GM19397 (cell line): ENCODE measurements around the gene DHRSX.
"Not testable (repeated sequence)": the region's sequence is repeated elsewhere in the genome, so short reads cannot be mapped to it uniquely, and the experiment has no call there.

ENCODE experiments used
- ATAC-seq: cut with Tn5 transposase; IDR thresholded peaks from one replicate; pipeline ENCODE4 v1.9.1; 2021; ENCODE audit warnings: mild to moderate bottlenecking, moderate library complexity; ENCODE audit not compliant: unreplicated experiment

DHRSX gene

GRCh38 chrX:2226906-2227656, 273.7 kb downstream of the DHRSX start:
- no peak for ATAC-seq

DNA sequence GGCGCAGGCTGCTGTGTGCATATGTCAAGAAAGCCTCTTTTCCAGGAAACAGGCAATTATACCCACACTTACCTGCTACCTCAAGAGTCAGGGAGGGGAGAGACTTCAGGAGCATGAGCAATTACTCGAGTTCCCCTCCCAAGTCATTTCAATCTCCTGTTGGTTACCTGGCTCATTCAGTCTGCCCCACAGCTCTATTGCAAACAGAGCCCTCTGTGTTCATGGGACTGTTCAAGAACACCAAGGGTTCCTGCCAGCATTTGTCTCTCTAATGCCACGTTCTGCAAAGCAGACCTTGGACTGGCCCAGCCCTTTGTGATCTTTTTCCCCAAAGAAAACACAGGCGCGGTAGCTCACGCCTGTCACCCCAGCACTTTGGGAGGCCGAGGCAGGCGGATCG, 274.6 kb downstream of the DHRSX start:
- no peak for ATAC-seq

DNA sequence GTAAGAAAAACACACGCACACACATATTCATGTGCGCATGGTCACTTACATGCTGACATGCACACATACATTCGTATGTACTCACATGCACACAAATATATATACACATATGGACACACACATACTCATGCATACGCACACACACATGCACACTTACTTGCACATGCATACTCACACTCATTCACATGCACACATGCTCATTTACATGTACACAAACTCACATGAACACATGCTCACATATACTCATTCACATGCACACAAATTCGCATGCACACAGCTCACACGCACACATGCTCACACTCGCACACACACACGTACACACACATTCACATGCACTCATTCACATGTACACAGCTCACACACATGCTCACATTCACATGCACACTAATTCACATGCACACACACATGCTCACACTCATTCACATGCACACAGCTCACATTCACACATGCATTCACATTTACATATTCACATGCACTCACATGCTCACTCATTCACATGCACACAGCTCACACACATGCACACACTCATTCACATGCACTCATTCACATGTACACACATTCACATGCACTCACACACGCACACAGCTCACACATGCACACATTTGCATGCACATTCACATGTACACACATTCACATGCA, 276.1 kb downstream of the DHRSX start:
- ATAC-seq, result no peak

GRCh38 chrX:2224161-2224560, 276.6 kb downstream of the DHRSX start:
- no peak for ATAC-seq

DNA sequence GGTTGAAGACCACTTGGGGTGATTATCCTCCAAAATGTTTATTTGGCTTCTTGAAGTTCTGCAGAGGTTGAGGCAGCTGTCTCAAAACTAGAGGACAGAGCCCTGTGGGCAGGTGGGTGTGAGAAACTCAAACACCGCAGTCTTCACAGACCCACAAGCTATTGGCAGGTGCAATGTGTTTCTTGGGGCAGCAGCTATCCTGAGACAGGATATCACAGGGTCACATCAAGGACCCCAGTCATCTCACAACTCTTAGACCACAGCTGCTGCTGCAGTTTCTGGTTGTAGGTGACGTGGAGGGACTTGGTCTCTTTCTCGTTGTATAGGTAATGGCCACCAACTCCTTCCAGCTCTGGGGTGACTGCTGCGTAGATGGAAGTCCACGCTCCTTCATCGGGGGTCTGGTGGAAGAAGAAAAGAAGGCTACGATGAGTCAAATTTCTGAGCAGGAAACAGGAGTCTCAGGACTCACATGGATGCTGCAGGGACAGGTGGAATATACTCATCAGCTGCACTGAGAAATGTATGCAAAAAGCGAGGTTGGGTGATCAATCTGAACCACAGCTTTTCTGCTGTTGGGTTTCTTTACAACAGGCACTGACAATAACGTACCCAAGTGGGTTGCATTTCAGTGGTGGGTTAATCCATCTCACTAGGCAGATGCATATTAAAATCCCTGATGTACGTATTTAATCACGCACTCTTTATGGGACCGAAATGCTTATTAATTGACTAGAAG, 279.8 kb downstream of the DHRSX start:
- peak; percentile 48 for ATAC-seq

DNA sequence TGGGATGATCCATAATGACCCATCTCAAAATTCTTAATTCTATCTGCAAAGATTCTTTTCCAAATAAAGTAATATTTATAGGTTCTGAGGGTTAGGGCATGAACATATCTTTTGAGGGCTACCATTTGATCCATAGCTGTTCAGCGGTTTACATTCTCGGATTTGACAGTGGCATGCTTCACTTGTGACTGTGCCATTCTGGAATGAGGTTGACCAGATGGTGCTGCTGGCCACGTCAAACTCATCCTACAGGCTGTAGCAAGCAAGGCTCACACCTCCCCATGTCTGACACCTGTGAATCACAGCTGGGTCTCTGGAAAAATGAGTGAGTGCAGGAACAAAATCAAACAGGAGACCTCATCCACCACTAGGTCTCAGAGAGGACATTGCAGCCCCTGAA, 280.5 kb downstream of the DHRSX start:
- no peak for ATAC-seq

GRCh38 chrX:2214138-2214823, 286.5 kb downstream of the DHRSX start:
- not testable (repeated sequence) for ATAC-seq

DNA sequence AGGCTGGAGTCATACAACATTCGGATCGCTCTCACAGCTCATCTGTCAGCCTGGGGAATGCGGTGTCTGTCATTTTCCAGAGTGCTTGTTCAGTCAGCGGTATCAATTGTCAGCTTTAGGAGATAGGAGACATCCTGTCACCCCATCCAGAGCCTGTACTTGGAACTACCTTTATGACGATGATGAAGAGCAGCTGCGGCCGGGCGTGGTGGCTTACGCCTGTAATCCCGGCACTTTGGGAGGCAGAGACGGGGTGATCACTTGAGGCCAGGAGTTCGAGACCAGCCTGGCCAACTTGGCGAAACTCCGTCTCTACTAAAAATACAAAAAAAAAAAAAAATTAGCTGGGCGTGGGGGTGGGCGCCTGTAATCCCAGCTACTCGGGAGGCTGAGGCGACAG, 289.1 kb downstream of the DHRSX start:
- ATAC-seq, result not testable (repeated sequence)

DNA sequence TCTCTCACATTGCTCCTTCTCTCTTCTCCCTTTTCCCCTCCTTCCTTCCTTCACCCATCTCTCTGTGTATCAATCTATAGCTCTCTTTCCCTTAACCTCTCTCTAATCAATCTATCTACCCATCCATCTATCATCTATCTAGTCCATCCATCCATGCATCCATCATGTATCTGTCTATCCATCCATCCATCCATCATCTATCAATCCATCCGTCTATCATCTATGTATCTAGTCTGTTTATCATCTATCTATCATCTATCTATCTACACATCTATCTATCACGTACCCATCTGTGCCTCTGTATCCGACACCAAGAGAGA, 307.5 kb downstream of the DHRSX start:
- no peak for ATAC-seq

DNA sequence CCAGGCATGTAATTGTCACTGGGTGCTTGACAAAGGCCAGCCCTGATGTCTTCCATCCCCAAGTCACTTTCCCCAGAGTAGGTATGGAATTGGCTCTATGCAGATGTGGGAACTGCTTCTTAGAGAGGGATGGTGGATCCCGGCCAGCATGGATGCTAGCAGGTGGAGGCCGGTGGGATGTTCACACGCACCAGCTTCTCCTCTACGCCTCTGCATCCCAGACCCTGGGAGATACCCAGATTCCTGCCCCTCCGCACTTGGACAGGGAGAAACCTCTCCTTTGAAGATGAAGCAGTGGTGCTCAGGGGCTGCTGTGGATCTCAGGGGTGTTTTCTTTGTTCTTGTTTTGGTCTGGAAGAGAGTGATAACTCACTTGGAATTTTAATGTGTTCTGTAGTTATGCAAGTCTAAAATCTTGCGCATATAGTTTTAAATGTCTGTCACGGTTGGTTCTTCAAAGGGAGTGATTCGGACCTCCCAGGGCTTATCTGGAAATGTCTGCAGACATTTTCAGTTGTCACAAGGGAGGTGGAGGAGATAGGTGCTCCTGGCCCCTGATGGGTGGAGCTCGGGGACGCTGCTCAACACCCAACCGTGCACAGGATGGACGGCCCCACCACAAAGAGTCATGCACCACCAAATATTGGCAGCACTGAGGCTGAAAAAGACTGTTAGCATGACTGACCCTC, 308.0 kb downstream of the DHRSX start:
- ATAC-seq, result peak; percentile 83

- ATAC-seq, result no peak
Measured at GRCh38 chrX:2188840-2189239, 311.9 kb downstream of the DHRSX start.

DNA sequence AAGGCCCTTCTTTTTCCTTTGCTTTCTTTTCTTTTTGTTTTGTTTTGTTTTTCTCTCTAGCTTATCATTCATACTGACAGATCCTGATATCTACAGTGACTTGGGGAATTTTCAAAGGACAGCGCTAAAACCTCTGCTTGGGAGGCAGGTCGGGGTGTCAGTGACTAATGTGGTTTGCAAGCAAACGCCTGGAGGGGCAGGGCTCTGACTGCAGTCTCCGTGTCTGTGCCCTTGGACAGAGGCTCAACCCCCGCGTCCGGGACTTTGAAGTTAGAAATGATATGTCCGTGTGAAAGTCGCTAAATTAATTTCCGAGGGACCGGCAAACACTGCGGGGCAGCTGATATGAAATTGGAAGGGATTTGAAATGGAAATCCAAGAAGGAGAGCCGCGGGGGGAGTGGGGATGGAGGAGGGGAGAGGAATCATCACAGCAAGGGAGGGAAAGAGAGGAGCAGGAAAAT, 312.4 kb downstream of the DHRSX start:
- ATAC-seq, result no peak

DNA sequence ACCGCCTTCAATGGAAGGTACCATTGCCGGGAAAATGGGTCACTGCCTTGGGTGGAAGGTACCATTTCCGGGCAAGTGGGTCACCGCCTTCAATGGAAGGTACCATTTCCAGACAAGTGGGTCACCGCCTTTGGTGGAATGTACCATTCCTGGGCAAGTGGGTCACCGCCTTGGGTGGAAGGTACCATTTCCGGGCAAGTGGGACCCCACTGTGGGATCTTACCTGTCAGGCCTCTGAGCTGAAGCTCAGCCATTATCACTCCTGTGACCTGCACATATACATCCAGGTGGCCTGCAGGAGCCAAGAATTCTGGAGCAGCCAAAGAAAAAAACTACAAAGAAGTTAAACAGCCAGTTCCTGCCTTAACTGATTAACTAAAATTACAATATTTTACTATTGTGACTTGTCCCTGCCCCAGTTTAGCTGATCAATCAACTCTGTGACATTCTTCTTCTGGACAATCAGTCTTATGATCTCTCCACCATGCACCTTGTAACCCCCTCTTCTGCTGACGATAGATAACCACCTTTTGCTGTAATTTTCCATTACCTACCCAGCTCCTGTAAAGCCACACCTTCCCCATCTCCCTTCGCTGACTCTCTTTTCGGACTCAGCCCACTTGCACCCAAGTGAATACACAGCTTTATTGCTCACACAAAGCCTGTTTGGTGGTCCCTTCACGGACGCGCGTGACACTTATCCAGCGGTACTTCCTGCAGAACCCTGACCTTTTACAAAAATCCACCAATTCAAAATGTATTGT, 313.2 kb downstream of the DHRSX start:
- no peak for ATAC-seq

DNA sequence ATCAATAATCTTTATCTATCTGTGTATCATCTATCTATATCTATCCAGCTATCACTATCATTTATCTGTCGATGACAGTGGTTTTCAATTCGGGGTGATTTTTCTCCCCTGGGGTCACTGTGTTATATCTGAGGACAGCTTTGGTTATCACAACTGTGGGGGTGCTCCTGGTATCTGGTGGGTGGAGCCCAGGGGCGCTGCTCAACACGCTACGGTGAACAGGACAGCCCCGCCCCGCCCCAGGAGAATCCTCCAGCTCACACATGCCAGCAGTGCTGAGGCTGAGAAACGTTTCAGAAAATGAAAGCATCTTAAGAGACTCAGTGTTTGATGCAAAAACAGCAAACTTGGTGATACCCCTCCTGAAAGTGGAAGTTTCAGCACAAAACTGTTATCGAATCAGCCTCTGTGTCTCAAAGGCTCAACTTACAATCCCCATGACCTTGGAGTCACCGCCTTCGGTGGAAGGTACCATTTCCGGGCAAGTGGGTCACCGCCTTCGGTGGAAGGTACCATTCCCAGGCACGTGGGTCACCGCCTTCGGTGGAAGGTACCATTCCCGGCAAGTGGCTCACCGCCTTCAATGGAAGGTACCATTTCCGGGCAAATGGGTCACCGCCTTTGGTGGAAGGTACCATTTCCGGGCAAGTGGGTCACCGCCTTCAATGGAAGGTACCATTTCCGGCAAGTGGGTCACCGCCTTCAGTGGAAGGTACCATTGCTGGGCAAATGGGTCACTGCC, 315.3 kb downstream of the DHRSX start:
- ATAC-seq, result no peak

DNA sequence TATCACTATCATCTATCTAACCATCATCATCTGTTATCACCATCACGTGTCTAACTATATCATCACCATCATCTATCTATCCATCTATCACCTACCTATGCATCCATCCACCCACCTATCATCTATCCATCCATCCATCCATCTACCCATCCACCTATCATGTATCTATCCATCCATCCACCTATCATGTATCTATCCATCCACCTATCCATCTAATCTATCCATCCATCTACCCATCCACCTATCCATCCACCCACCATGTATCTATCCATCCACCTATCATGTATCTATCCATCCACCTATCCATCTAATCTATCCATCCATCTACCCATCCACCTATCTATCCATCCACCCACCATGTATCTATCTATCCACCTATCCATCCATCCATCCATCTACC, 316.7 kb downstream of the DHRSX start:
- ATAC-seq, result no peak

DNA sequence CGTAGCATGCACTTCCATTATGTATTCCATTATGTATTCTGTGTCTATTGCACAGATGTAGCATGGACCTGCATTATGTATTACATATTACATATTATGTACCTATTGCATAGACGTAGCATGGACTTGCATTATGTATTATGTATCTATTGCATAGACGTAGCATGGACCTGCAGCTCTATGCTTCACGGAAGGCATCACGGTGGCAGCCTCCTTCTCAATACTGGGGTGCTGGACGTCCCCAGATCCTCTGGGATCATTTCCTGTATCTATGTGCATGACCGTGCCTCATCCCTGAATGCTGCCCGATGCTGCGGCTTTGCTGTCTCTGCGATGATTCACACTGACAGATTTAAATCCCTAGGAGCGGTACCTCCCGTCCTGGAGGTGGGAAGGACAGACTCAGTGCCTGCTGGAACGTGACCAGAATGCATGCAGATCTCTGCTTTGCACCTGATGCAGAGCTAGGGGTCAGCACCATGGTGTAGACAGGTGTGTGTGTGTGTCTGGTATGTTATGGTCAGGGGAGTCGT, 317.5 kb downstream of the DHRSX start:
- no peak for ATAC-seq

- no peak for ATAC-seq
Measured at GRCh38 chrX:2177541-2177940, 323.2 kb downstream of the DHRSX start.

DNA sequence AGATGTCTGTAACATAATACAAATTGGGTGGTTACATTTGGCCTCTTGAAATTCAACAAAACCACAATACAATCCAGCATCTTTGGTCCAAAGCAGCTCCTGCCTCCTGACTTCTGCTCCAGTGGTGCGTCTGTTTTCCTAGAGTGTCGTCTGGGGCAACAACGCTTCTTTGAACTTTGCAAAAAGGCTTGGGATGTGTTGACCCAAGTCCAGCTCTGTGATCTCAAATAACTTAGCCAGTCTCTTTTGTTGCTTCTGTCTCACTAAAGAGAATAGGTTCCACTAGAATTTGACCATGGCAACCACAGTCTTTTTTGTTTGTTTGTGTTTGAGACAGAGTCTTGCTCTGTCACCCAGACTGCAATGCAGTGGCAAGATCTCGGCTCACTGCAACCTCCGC, 324.0 kb downstream of the DHRSX start:
- no peak for ATAC-seq

GRCh38 chrX:2176274-2176673, 324.5 kb downstream of the DHRSX start:
- no peak for ATAC-seq
